ENCODE results near the gene URGCP.

DNA sequence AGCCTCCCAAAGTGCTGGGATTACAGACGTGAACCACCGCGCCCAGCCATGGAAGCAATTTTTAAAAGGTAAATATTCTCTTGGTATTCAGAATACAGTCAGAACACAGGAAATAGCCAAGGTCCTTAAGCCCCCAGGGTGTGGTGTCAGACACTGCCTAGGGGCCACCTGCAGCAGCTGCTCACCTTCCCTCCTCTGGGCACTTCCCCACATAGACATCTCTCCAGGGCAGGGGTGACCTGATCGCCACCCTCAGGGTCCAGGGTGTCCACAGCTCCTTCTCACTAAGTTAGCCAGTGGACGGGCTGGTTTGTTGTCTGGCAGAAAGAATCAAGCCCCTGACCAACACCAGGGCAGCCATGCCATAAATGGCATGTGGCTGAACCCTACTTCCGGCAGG is 15.9 kb downstream of the URGCP start:
- TF ChIP-seq, protein P1, sequence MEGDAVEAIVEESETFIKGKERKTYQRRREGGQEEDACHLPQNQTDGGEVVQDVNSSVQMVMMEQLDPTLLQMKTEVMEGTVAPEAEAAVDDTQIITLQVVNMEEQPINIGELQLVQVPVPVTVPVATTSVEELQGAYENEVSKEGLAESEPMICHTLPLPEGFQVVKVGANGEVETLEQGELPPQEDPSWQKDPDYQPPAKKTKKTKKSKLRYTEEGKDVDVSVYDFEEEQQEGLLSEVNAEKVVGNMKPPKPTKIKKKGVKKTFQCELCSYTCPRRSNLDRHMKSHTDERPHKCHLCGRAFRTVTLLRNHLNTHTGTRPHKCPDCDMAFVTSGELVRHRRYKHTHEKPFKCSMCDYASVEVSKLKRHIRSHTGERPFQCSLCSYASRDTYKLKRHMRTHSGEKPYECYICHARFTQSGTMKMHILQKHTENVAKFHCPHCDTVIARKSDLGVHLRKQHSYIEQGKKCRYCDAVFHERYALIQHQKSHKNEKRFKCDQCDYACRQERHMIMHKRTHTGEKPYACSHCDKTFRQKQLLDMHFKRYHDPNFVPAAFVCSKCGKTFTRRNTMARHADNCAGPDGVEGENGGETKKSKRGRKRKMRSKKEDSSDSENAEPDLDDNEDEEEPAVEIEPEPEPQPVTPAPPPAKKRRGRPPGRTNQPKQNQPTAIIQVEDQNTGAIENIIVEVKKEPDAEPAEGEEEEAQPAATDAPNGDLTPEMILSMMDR (IDR thresholded peaks at IDR 0.05): no peak
- no peak for TF ChIP-seq POLR2A (IDR thresholded peaks at IDR 0.05)

All from thyroid gland (tissue), 4 donors.